Measurements from ENCODE around the gene KAZN. TPM values are rescaled to one million over a fixed set of nuclear protein-coding genes. Genes with fewer than 3 reads are reported as not detected.

Gene KAZN
- polyA plus RNA-seq, 2 of the 4 experiments (the other 2 are of a cell fraction) = 1.3 to 1.9 TPM

- Histone ChIP-seq H3K27ac (no peak overlapping the region), H3K4me2 (no peak overlapping the region), H3K9me3 (no peaks in the 10 kb centered on the region), H3K4me1 (no peaks in the 10 kb centered on the region), H3K4me3 (no peak overlapping the region)
- ChIA-PET CTCF (interaction anchor here (0.9 to 7.0 kb wide), 4 partner anchors 21 to 175 kb away, joined by 4 to 82 read pairs (median 18); partner anchors contain the start of gene TMEM51), POLR2A (no interaction called here)
- TF ChIP-seq, protein P1, sequence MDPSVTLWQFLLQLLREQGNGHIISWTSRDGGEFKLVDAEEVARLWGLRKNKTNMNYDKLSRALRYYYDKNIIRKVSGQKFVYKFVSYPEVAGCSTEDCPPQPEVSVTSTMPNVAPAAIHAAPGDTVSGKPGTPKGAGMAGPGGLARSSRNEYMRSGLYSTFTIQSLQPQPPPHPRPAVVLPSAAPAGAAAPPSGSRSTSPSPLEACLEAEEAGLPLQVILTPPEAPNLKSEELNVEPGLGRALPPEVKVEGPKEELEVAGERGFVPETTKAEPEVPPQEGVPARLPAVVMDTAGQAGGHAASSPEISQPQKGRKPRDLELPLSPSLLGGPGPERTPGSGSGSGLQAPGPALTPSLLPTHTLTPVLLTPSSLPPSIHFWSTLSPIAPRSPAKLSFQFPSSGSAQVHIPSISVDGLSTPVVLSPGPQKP (IDR thresholded peaks at IDR 0.05; ENCODE audit: low read depth, low read length) = no peak
- no peak for TF ChIP-seq CHD4 (IDR thresholded peaks at IDR 0.05; ENCODE audit: borderline replicate concordance)
- TF ChIP-seq CBX2 (IDR thresholded peaks at IDR 0.05; ENCODE audit: borderline replicate concordance, low read depth) = no peak
- no peak for TF ChIP-seq FOSB (CRISPR knock-in tag; IDR thresholded peaks at IDR 0.05)
- TF ChIP-seq, protein P2, sequence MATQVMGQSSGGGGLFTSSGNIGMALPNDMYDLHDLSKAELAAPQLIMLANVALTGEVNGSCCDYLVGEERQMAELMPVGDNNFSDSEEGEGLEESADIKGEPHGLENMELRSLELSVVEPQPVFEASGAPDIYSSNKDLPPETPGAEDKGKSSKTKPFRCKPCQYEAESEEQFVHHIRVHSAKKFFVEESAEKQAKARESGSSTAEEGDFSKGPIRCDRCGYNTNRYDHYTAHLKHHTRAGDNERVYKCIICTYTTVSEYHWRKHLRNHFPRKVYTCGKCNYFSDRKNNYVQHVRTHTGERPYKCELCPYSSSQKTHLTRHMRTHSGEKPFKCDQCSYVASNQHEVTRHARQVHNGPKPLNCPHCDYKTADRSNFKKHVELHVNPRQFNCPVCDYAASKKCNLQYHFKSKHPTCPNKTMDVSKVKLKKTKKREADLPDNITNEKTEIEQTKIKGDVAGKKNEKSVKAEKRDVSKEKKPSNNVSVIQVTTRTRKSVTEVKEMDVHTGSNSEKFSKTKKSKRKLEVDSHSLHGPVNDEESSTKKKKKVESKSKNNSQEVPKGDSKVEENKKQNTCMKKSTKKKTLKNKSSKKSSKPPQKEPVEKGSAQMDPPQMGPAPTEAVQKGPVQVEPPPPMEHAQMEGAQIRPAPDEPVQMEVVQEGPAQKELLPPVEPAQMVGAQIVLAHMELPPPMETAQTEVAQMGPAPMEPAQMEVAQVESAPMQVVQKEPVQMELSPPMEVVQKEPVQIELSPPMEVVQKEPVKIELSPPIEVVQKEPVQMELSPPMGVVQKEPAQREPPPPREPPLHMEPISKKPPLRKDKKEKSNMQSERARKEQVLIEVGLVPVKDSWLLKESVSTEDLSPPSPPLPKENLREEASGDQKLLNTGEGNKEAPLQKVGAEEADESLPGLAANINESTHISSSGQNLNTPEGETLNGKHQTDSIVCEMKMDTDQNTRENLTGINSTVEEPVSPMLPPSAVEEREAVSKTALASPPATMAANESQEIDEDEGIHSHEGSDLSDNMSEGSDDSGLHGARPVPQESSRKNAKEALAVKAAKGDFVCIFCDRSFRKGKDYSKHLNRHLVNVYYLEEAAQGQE (IDR thresholded peaks at IDR 0.05) = no peak
- no peak for TF ChIP-seq E2F6 (IDR thresholded peaks at IDR 0.05; ENCODE audit: borderline replicate concordance, low read depth)
- TF ChIP-seq, protein P3, sequence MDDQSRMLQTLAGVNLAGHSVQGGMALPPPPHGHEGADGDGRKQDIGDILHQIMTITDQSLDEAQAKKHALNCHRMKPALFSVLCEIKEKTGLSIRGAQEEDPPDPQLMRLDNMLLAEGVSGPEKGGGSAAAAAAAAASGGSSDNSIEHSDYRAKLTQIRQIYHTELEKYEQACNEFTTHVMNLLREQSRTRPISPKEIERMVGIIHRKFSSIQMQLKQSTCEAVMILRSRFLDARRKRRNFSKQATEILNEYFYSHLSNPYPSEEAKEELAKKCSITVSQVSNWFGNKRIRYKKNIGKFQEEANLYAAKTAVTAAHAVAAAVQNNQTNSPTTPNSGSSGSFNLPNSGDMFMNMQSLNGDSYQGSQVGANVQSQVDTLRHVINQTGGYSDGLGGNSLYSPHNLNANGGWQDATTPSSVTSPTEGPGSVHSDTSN (IDR thresholded peaks at IDR 0.05) = no peak
- TF ChIP-seq NR3C1 (IDR thresholded peaks at IDR 0.05) = no peak
- TF ChIP-seq, protein P4, sequence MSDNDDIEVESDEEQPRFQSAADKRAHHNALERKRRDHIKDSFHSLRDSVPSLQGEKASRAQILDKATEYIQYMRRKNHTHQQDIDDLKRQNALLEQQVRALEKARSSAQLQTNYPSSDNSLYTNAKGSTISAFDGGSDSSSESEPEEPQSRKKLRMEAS (IDR thresholded peaks at IDR 0.05) = no peak
- TF ChIP-seq RNF2 (IDR thresholded peaks at IDR 0.05; ENCODE audit: borderline replicate concordance, low read depth) = no peak
- no peak for TF ChIP-seq HOXA7 (CRISPR knock-in tag; IDR thresholded peaks at IDR 0.05)
- no peak for TF ChIP-seq TP53 (CRISPR knock-in tag; IDR thresholded peaks at IDR 0.05)
- TF ChIP-seq RARB (CRISPR knock-in tag; IDR thresholded peaks at IDR 0.05) = no peak
- TF ChIP-seq CTCF (IDR thresholded peaks at IDR 0.05) = no peak
- TF ChIP-seq FOSL2 (IDR thresholded peaks at IDR 0.05) = no peak
- no peak for TF ChIP-seq FOSL2 (CRISPR knock-in tag; IDR thresholded peaks at IDR 0.05)
- no peak for TF ChIP-seq POLR2A (IDR thresholded peaks at IDR 0.05; ENCODE audit: low read length)
- no peak for TF ChIP-seq JUN (IDR thresholded peaks at IDR 0.05)
- TF ChIP-seq KDM5A (IDR thresholded peaks at IDR 0.05) = no peak
- TF ChIP-seq ZC3H11A (IDR thresholded peaks at IDR 0.05) = no peak
- TF ChIP-seq BHLHE40 (IDR thresholded peaks at IDR 0.05; ENCODE audit: low read depth, low read length) = no peak
- FAIRE-seq (no peak), ATAC-seq (no peak), DNase-seq (ENCODE audit: low read depth in 1 of 2, low spot score in 1 of 2) (no peak)
- 91% methylated on average over 2 of the region's 3 CpGs for WGBS (ENCODE audit: missing lambda C conversion rate)
These were observed 532.1 kb downstream of the KAZN start for GRCh38 chr1:15130607-15131006.

Measured in A549 (cell line).